Tibial nerve (tissue), 4 donors: ENCODE data around the gene PTPRM. TPM values are rescaled to one million over a fixed set of nuclear protein-coding genes. Genes with fewer than 3 reads are reported as not detected.
A peak's percentile ranks its signal among the peaks of the same experiment; 100 is the strongest.

ENCODE experiments used
- DNase-seq, 2 donors: peaks; one replicate each; pipeline ENCODE4 v3.0.0-alpha.2; 2019; ENCODE audit warnings: low spot score in 2 of 2
- H3K27ac ChIP-seq, 4 donors: fragments of 200-600 bp; sonication (generic) in 3 of 4; one replicate each; pipeline ENCODE4 v1.5.1; 2017 to 2019; ENCODE audit warnings: mild to moderate bottlenecking in 1 of 4
- H3K27me3 ChIP-seq, 2 donors: fragments of 200-600 bp; sonication (generic) in 1 of 2; one replicate each; pipeline versions ENCODE4 v1.5.1 to v1.6.0; 2017 to 2019
- H3K36me3 ChIP-seq, 3 donors: fragments of 200-600 bp; sonication (generic); one replicate each; pipeline ENCODE4 v1.5.1; 2018 to 2019
- H3K4me1 ChIP-seq, 4 donors: fragments of 200-600 bp; sonication (generic) in 3 of 4; one replicate each; pipeline ENCODE4 v1.5.1; 2017 to 2019
- H3K4me3 ChIP-seq, 4 donors: fragments of 200-600 bp; sonication (generic) in 3 of 4; one replicate each; pipeline ENCODE4 v1.5.1; 2017 to 2019; ENCODE audit warnings: mild to moderate bottlenecking in 1 of 4, moderate library complexity in 1 of 4
- H3K9me3 ChIP-seq, 4 donors: fragments of 200-600 bp; sonication (generic) in 3 of 4; one replicate each; pipeline ENCODE4 v1.5.1; 2017 to 2019
- EP300 ChIP-seq, 2 donors: sonication (generic); formaldehyde crosslinking; IDR thresholded peaks; one replicate each; pipeline ENCODE4 v1.6.1; 2017; ENCODE audit warnings: antibody characterized with exemption in 2 of 2, mild to moderate bottlenecking in 1 of 2
- POLR2A ChIP-seq, 2 donors: fragments of 450-650 bp; IDR thresholded peaks; one replicate each; pipeline ENCODE4 v1.6.1; 2017; ENCODE audit warnings: antibody characterized with exemption in 2 of 2, mild to moderate bottlenecking in 2 of 2, moderate library complexity in 2 of 2
- WGBS, 2 donors: methylation state at CpG; one replicate each; pipeline ENCODE4 v1.1.5; 2018; 5-methylcytosine and 5-hydroxymethylcytosine counted together
- total RNA-seq, 4 donors: library from RNA; depleted of rRNA; stranded (reverse); fragments of >200 nt; gene quantifications; one replicate each; pipeline ENCODE4 v1.1.0, GENCODE V29; 2016
- TF ChIP-seq, protein P1 (sequence below), 5 experiments: fragments of 200-600 bp in 3 of 5; fragments of 450-650 bp in 2 of 5; sonication (generic) in 3 of 5; IDR thresholded peaks; one replicate each; pipeline ENCODE4 v1.5.1; 2016 to 2019; ENCODE audit warnings: antibody characterized with exemption in 5 of 5, mild to moderate bottlenecking in 3 of 5, moderate library complexity in 2 of 5

PTPRM gene
- total RNA-seq, 4 donors from 2014 or later = 62.2 to 92.4 (median 80.7) TPM

DNA sequence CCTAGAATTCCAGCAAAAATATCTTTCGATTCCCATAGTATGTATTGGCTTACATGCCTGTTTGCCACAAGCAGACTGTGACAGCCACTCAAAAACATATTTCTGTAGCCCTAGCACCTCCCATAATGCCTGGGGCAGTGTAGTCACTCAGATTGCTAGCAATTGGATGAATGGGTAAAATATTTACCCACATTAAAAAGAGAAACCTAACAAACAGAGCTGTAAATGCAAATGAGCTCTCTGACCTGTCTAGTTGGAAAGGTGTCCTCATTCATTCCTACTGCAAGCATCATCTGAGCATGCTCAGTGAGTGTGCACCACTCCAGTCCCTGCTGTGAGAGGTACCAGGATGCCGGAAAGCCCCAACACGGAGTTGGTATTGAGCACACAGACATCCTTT lies 808.1 kb downstream of the PTPRM start:
- Histone ChIP-seq H3K27ac (no peak overlapping the region), H3K9me3 (no peaks in the 10 kb centered on the region), H3K4me3 (no peak overlapping the region), H3K4me1 (no peaks in the 10 kb centered on the region), H3K27me3 (no peaks in the 10 kb centered on the region), H3K36me3 (peaks cover 0 to 26% (median 0%) of the 10 kb centered on the region in 3 donors)
- WGBS, 2 donors = 92 to 93% methylated on average over 3 of the region's 3 CpGs
- TF ChIP-seq POLR2A (IDR thresholded peaks at IDR 0.05) = no peak
- TF ChIP-seq EP300 (IDR thresholded peaks at IDR 0.05) = no peak
- TF ChIP-seq, protein P1, sequence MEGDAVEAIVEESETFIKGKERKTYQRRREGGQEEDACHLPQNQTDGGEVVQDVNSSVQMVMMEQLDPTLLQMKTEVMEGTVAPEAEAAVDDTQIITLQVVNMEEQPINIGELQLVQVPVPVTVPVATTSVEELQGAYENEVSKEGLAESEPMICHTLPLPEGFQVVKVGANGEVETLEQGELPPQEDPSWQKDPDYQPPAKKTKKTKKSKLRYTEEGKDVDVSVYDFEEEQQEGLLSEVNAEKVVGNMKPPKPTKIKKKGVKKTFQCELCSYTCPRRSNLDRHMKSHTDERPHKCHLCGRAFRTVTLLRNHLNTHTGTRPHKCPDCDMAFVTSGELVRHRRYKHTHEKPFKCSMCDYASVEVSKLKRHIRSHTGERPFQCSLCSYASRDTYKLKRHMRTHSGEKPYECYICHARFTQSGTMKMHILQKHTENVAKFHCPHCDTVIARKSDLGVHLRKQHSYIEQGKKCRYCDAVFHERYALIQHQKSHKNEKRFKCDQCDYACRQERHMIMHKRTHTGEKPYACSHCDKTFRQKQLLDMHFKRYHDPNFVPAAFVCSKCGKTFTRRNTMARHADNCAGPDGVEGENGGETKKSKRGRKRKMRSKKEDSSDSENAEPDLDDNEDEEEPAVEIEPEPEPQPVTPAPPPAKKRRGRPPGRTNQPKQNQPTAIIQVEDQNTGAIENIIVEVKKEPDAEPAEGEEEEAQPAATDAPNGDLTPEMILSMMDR (IDR thresholded peaks at IDR 0.05) = no peak
- no peak for DNase-seq

DNA sequence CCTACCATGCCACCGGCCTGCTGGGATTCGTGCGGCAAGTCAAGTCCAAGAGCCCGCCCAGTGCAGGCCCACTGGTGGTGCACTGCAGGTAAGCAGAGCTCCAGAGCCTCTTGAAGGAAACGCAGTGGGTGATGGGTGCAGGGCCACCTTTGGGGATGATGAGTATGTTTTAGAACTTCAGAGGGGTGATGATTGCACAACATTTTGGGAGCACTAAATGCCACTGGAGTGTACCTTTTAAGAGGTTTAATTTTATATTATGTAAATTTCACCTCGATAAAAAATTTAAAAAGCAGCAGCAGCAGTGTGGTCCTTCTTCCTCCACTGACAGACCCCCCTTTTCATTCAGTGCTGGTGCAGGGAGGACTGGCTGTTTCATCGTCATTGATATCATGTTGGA lies 809.0 kb downstream of the PTPRM start:
- no peak for DNase-seq

DNA sequence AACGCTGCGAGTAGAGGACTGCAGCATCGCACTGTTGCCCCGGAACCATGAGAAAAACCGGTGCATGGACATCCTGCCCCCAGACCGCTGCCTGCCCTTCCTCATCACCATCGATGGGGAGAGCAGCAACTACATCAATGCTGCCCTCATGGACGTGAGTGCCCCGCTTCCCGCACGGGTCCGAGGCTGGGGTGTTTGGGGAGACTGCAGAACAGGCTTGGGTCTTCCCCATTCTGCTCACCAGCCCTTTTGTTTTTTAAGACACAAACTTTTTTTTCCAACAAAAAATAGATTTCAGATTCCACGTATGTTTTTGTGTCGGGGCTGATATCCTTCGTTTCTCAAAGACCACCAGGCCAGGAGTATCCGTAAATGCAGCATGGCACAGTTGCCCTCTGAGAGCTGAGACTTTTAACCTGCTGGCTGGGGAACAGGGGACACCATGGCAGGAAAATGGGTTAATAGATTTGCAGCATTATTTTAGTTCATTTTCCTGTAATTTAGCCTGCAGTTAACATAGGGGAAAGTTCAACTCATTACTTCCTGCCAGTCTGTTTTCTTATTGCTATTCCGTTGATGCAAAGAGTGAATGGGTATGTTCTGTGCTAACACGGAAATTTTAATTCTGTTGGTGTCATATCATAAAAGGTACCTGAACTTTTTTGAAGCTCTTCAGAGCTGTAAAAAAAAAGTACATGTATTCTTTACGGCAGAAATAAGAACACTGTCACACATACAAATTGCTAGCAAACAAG lies 812.2 kb downstream of the PTPRM start:
- Histone ChIP-seq H3K27ac (no peak overlapping the region), H3K36me3 (peaks cover 0 to 38% (median 0%) of the 10 kb centered on the region in 3 donors), H3K4me3 (no peak overlapping the region), H3K9me3 (no peaks in the 10 kb centered on the region), H3K4me1 (peaks cover 0 to 9% (median 0%) of the 10 kb centered on the region in 4 donors), H3K27me3 (no peaks in the 10 kb centered on the region)
- TF ChIP-seq EP300 (IDR thresholded peaks at IDR 0.05) (no peak), POLR2A (IDR thresholded peaks at IDR 0.05) (no peak)
- TF ChIP-seq, protein P1 (IDR thresholded peaks at IDR 0.05) = no peak
- WGBS, 2 donors = 93 to 96% methylated on average over 19 of the region's 19 CpGs
- no peak for DNase-seq

More for the DNA sequence above, 809.0 kb downstream of the PTPRM start:
- WGBS, 2 donors = 96 to 99% methylated on average over 7 of the region's 7 CpGs
- Histone ChIP-seq H3K27ac (no peak overlapping the region), H3K4me3 (no peak overlapping the region), H3K36me3 (peaks cover 0 to 29% (median 0%) of the 10 kb centered on the region in 3 donors), H3K27me3 (no peaks in the 10 kb centered on the region), H3K9me3 (no peaks in the 10 kb centered on the region), H3K4me1 (no peaks in the 10 kb centered on the region)
- TF ChIP-seq, protein P1 (IDR thresholded peaks at IDR 0.05) = no peak
- no peak for TF ChIP-seq POLR2A (IDR thresholded peaks at IDR 0.05)
- TF ChIP-seq EP300 (IDR thresholded peaks at IDR 0.05) = no peak

DNA sequence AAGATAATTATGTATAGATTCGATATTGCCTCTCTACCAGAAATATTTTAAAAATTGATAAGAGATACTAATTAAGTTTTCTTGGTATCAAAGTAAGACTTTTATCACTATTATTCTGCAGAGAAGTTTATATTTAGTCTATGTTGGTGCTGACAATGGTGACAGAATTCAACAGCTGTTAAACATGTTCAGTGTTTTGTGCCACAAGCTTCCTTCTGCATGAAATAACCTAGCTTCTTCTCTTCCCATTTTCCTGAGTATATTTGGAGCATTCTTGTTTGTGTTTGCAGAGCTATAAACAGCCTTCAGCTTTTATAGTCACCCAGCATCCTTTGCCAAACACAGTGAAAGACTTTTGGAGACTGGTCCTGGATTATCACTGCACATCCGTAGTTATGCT lies 812.9 kb downstream of the PTPRM start:
- no peak for DNase-seq
- peaks cover 0 to 45% (median 0%) of the 10 kb centered on the region in 3 donors for H3K36me3 ChIP-seq
- TF ChIP-seq POLR2A (IDR thresholded peaks at IDR 0.05) (no peak), EP300 (IDR thresholded peaks at IDR 0.05) (no peak)
- TF ChIP-seq, protein P1 (IDR thresholded peaks at IDR 0.05) = no peak

DNA sequence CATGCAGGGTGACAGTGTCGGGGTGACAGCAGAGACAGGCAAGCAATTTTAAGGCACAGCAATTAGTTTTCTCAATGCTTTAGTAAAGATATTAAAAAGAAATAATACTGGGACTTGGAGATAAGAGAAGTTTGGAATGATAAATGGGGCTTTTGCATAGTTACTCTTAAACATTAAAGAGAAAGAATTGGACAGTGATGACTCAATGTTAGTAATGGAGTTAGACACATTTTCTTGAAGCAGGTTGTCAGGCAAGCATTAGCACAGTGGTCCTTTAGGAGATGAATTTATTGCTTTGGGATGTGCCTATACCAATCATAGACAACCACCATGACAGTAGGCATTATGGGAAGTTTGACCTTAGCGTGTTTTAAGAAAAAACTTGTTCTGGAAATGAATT lies 813.8 kb downstream of the PTPRM start:
- no peaks in the 10 kb centered on the region for H3K27me3 ChIP-seq
- no peak for TF ChIP-seq EP300 (IDR thresholded peaks at IDR 0.05)
- TF ChIP-seq POLR2A (IDR thresholded peaks at IDR 0.05) = no peak
- TF ChIP-seq, protein P1 (IDR thresholded peaks at IDR 0.05) = no peak
- WGBS, 2 donors = 72 to 76% methylated on average over 2 of the region's 2 CpGs
- H3K4me3 ChIP-seq = no peak overlapping the region
- H3K36me3 ChIP-seq = peaks cover 0 to 50% (median 0%) of the 10 kb centered on the region in 3 donors
- no peak for DNase-seq
- no peaks in the 10 kb centered on the region for H3K9me3 ChIP-seq
- peak overlapping the region in 1 of 4 donors; percentile 6 for H3K27ac ChIP-seq
- peaks cover 0 to 9% (median 0%) of the 10 kb centered on the region in 4 donors for H3K4me1 ChIP-seq

More for the DNA sequence above, 812.9 kb downstream of the PTPRM start:
- Histone ChIP-seq H3K27ac (no peak overlapping the region), H3K9me3 (no peaks in the 10 kb centered on the region), H3K27me3 (no peaks in the 10 kb centered on the region), H3K4me3 (no peak overlapping the region), H3K4me1 (peaks cover 0 to 9% (median 0%) of the 10 kb centered on the region in 4 donors)
- WGBS, 2 donors = 80 to 93% methylated on average over 2 of the region's 2 CpGs
